NCI-H526 (cell line): ENCODE measurements around the gene STK36.

ENCODE experiments used
- DNase-seq, 2 experiments: peaks; one replicate each; lab custom pipeline; 2025; lab: John Stamatoyannopoulos, UW

Gene STK36

DNA sequence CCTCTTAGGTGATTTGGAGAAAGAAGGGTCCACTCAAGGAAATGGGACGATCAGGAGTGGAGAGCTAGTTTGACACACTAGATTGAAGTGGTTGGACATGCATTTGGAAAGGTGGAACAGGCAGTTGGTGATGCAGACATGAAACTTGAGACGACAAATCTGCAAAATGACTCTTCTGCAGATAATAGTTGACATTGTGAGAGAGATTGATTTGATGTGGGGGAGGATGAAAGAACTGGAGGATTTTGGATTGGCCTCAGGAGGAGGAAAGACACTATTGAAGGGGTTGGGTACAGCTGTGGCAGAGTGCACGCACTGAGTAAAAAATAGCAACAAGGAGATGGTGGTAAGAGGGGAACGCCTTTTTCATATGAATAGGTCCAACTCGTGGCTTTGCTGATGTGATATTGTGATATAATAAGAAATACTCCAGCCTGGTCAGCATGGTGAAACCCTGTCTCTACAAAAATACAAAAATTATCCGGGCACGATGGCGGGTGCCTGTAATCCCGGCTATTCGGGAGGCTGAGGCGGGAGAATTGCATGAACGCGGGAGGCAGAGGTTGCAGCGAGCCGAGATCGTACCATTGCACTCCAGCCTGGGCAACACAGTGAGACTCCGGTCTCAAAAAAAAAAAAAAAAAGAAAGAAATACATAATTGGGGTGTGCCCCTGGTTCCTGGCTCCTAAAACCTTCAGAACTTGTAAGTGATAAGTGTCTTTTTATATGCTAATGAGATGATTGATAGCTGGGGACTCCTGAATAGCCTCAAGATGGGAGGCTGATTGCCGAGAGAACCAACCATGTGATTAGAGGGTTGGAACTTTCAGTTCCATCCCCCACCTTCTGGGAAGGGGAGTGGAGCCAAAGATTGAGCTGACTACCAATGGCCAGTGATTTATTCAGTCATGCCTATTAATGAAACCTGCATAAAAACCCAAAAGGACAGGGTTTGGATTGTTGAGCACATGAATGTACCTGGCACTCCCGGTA, 48.5 kb downstream of the STK36 start:
- no peak for DNase-seq

- no peak for DNase-seq
These were observed 49.6 kb downstream of the STK36 start for GRCh38 chr2:218721488-218721887.

DNA sequence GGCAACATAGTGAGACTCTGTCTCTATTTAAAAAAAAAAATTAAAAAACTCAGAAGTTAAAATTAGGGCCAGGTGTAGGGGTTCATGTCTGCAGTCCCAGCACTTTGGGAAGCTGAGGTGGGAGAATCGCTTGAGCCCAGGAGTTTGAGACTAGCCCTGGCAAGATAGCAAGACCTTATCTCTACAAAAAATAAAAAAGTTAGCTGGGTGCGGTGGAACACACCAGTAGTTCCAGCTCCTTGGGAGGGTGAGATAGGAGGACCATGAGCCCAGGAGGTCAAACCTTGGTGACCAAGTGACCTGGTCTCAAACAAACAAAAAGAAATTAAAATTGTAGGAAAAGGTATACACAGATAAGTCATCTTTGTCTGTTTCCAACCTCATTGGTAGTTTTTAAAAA, 50.0 kb downstream of the STK36 start:
- no peak for DNase-seq

DNA sequence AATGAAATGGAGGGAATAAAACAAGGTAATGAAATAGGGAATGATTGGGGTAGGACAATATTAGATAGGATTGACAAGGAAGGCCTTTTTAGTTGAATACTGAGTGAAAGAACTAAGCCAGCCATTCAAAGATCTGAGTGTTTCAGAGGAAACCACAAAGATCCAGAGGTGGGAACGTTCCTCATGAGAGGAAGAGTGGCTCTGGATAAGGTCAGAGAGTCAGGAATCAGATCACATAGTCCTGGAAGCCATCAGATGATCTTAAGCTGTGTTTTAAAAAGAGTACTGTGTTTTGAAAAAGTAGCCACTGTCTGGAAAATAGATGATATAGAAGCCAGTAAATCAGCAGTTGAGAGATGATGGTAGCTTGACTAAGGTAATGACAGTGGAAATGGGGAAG, 50.5 kb downstream of the STK36 start:
- DNase-seq: no peak

DNA sequence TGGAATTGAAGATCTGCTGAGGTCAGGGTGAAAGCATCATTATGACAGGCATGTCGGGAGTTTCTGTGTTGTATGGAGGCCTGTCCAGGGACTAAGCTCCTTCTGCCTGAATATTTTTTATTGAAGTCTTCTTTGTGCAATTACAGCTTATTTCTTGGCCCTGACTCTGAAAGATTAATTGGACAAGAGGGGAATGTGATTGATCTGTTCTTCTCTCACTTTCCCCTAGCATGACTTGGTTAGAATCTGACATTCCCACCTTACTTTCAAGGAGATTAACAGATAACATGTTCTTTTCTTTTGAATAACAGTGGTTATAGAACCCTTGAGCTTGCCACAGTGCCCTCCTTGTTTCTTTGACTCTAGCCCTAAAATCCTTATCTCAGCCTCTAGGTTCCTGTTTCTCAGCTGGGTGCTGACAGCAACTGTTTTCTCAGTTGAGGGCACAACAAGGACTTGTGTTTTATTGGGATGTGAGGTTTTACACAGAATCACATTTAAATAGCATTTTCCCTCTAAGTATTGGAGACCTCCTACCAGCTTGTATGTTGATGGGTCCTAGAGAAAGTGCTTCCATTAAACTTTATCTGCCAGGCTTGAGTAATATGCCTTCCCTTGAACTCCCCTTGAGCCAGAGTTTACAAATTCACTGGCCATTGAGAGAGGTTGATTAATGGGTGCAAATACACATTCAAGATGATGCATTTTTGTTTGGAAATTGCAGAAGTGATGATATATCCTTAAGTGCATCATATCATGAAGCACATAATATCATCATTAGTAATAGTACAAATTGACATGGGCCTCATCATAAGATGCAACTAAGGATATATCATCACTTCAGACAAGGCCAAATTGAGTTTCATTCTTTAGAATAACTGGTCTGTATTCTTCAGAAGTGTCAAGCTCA, 51.2 kb downstream of the STK36 start:
- DNase-seq: no peak

- no peak for DNase-seq
These were observed 54.2 kb downstream of the STK36 start for GRCh38 chr2:218726004-218726574.

DNA sequence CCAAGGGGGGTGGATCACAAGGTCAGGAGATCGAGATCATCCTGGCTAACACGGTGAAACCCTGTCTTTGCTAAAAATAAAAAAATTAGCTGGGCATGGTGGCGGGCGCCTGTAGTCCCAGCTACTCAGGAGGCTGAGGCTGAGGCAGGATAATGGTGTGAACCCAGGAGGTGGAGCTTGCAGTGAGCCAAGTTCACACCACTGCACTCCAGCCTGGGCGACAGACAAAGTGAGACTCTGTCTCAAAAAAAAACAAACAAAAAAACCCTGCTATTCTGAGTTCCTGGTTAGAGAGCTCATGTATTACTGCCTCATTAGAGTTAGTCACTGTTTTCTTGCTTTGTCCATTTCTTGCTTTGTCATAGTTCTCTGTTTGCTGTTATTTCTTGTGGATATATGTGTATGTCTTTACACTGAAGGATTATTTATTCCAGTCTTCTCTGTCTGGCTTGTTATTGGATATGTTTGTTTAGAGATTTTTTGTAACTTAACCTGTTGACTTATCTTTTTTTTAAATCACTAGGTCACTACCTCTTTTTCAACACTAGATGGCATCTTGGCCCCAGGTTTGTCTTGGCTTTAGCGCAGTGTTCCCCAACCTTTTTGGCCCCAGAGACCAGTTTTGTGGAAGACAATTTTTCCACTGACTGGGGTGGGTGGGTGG, 55.7 kb downstream of the STK36 start:
- peak in 1 of 2 experiments; percentile 12 for DNase-seq

- DNase-seq: no peak
These were observed 57.8 kb downstream of the STK36 start for GRCh38 chr2:218729640-218730039.

DNA sequence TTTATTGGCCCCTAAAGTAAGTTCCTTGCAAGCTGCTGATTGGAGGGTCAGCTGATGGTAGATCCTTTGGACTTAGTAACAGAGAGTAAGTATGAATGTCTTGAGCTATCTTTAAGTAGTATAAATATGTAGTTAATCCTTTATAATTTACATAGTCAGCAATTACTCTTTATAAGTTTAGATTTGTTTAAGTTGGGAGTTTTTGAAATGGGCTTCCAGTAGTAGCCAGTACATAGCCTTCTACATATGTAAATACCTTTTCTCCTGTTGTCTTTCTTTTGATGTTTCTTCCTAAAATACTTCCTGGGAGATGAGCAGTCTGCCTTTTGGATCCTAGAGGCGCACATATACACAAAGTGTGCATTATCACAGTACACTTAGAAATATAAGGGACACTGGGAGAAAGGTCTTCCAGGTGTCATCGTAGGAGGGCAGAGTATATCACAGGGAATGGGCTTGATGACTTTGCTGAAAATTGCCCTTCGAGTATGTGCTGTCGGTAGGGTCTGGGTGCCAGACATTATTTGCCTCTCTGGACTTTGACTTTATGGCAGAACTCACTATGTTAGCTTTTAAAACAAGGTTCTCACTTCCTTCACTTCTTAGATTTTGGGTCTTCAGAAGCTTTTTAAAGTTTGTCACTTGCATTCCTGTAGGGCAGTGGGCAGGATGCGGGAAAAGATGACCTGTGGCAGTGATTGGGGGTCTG, 60.3 kb downstream of the STK36 start:
- no peak for DNase-seq

DNA sequence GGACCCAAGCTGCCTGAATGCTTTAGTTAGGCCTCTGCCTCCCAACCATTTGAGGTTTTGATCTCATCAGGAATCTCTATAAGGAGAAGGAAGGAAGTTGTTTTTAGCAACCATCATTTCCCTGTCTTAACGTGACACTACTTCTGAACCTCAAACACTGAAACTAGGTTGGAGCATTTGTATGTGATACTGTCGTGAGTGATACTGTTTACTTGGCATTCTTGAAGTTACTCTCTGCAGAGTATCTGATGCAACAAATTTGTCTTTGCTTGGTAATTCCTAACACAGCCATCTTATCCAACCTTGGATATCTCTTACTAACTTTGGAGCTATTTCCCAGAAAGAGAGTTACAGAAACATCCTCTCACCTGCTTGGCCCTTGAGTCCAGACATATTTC, 60.9 kb downstream of the STK36 start:
- no peak for DNase-seq

- DNase-seq: no peak
These were observed 61.5 kb downstream of the STK36 start for GRCh38 chr2:218733171-218734021.

- DNase-seq: no peak
These were observed 62.5 kb downstream of the STK36 start for GRCh38 chr2:218734190-218734975.

- DNase-seq: no peak
These were observed 64.6 kb downstream of the STK36 start for GRCh38 chr2:218736531-218736930.

DNA sequence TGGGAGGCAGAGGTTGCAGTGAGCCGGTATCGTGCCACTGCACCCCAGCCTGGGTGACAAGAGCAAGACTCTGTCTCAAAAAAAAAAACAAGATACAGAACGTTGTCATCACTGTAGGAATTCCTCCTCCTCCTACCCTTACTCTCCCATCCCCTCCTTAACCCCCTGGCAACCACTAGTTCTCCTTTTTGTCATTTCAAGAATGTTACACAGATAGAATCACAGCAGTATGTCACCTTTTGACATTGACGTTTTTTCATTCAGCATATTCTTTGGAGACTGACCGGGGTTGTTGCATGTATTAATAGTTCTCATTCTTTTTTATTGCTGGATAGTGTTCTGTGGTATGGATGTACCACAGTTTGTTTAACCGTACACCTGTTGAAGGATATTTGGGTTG, 71.2 kb downstream of the STK36 start:
- no peak for DNase-seq

DNA sequence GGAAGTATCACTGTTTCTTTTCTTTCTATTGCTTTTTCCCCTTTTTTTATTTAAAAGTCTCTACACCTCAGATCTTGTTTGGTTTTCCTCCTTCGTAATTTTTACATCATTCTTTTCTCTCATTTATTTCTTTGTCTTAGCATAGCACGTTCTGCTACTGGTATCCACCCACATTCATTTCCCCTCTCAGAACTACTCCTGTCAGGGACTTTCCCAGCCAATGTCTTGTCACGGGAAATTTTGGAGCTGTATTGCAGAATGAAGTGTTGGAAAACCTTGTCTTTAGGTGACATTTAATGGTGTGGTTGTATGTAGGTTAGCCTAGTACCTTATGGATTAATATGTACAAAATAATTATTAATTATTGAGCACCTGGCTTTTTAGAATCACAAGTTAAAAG, 72.7 kb downstream of the STK36 start:
- no peak for DNase-seq

- no peak for DNase-seq
These were observed 73.3 kb downstream of the STK36 start for GRCh38 chr2:218745160-218745558.

- peak; percentile 30 to 63 for DNase-seq
These were observed 73.9 kb downstream of the STK36 start for GRCh38 chr2:218745559-218746469.

- no peak for DNase-seq
These were observed 74.5 kb downstream of the STK36 start for GRCh38 chr2:218746470-218746795.
